CD4-positive, alpha-beta T cell treated with Interleukin-2 at 100 ng/mL for 4 hours (primary cell): Measurements from ENCODE around the gene SIRT7.
"Not testable (repeated sequence)": the region's sequence is repeated elsewhere in the genome, so short reads cannot be mapped to it uniquely, and the experiment has no call there.

Experiments used
- DNase-seq: peaks from one replicate; pipeline ENCODE4 v3.0.0-alpha.2; 2020; ENCODE audit warnings: low spot score

The SIRT7 gene

GRCh38 chr17:81954131-81955057, 36.4 kb upstream of the SIRT7 start:
- DNase-seq = no peak

- not testable (repeated sequence) for DNase-seq
Observed at GRCh38 chr17:81953443-81953842, 35.5 kb upstream of the SIRT7 start.

GRCh38 chr17:81952792-81953228, 34.8 kb upstream of the SIRT7 start:
- DNase-seq = no peak

GRCh38 chr17:81951785-81952684, 34.1 kb upstream of the SIRT7 start:
- DNase-seq = no peak

GRCh38 chr17:81950501-81950900, 32.5 kb upstream of the SIRT7 start:
- DNase-seq = no peak

GRCh38 chr17:81948635-81949378, 30.8 kb upstream of the SIRT7 start:
- no peak for DNase-seq

GRCh38 chr17:81947189-81947588, 29.2 kb upstream of the SIRT7 start, which contains the start of gene MYADML2:
Gene MYADML2, minus strand, starts transcription at chr17:81947233. Its CDS starts 5,492 bp downstream, at chr17:81941741.
- DNase-seq = no peak

- DNase-seq = no peak
Observed at GRCh38 chr17:81944858-81945257, 26.9 kb upstream of the SIRT7 start.

GRCh38 chr17:81942167-81942553, 24.2 kb upstream of the SIRT7 start:
- DNase-seq = no peak

GRCh38 chr17:81941484-81942166, 23.6 kb upstream of the SIRT7 start:
- no peak for DNase-seq

GRCh38 chr17:81940538-81941483, 22.8 kb upstream of the SIRT7 start:
- DNase-seq = no peak

GRCh38 chr17:81939881-81940385, 22.0 kb upstream of the SIRT7 start:
- no peak for DNase-seq

- DNase-seq = no peak
Observed at GRCh38 chr17:81939218-81939617, 21.2 kb upstream of the SIRT7 start.

GRCh38 chr17:81935709-81936084, 17.7 kb upstream of the SIRT7 start:
- no peak for DNase-seq

- no peak for DNase-seq
Observed at GRCh38 chr17:81934850-81935708, 17.1 kb upstream of the SIRT7 start.

- DNase-seq = no peak
Observed at GRCh38 chr17:81934098-81934757, 16.3 kb upstream of the SIRT7 start.

GRCh38 chr17:81933178-81933699, 15.3 kb upstream of the SIRT7 start:
- no peak for DNase-seq

- DNase-seq = no peak
Observed at GRCh38 chr17:81932333-81932983, 14.5 kb upstream of the SIRT7 start.
